IMR-90 (cell line): ENCODE measurements around the gene NKAIN2. TPM values are rescaled to one million over a fixed set of nuclear protein-coding genes. Genes with fewer than 3 reads are reported as not detected.

Experiments used
- ATAC-seq: fragments of 200-7000 bp; cut with Tn5 transposase; 2 replicates; pipeline ENCODE4 v1.9.1; 2020; ENCODE audit warnings: low read depth, mild to moderate bottlenecking, moderate library complexity
- BruUV-seq: library from RNA; stranded (reverse); fragments of 400-500 nt; replicated peaks from 2 replicates; lab custom pipeline; 2021; lab: Mats Ljungman, UMichigan
- CTCF ChIA-PET: fragments of 300-600 bp; formaldehyde crosslinking; extraction: SDS; loops from one replicate; lab custom pipeline; 2021; ENCODE audit warnings: antibody characterized with exemption; lab: Yijun Ruan, JAX
- POLR2A ChIA-PET: fragments of 300-600 bp; sonication (Branson Sonifier 250); formaldehyde crosslinking; loops from one replicate; lab custom pipeline; 2022; ENCODE audit warnings: antibody characterized with exemption; ENCODE audit not compliant: unreplicated experiment; lab: Charles Lee
- DNase-seq: peaks from one replicate; pipeline ENCODE4 v3.0.0; 2013
- H2AFZ ChIP-seq: replicated peaks from 2 replicates; pipeline ENCODE3; 2013; ENCODE audit warnings: low read length, mild to moderate bottlenecking; ENCODE audit not compliant: poor library complexity
- H2AK5ac ChIP-seq: 2 replicates; pipeline ENCODE4 v1.6.1; 2013; ENCODE audit warnings: low read depth, low read length, inconsistent platforms
- H2AK9ac ChIP-seq: replicated peaks from 2 replicates; pipeline ENCODE3; 2013; ENCODE audit warnings: mild to moderate bottlenecking, low read depth, low read length, moderate library complexity; ENCODE audit not compliant: poor library complexity
- H2BK120ac ChIP-seq: 2 replicates; pipeline ENCODE4 v1.6.1; 2013; ENCODE audit warnings: low read depth, low read length, inconsistent platforms
- H2BK15ac ChIP-seq: 3 replicates; pipeline ENCODE4 v1.6.1; 2013; ENCODE audit warnings: low read depth, low read length, inconsistent platforms
- H2BK20ac ChIP-seq: 2 replicates; pipeline ENCODE4 v1.6.1; 2013; ENCODE audit warnings: low read depth, mild to moderate bottlenecking, inconsistent platforms, low read length, moderate library complexity
- H2BK5ac ChIP-seq: 2 replicates; pipeline ENCODE4 v1.6.1; 2013; ENCODE audit warnings: mild to moderate bottlenecking, low read depth, low read length, inconsistent platforms; ENCODE audit not compliant: poor library complexity, severe bottlenecking
- H3K14ac ChIP-seq: replicated peaks from 2 replicates; pipeline ENCODE4 v1.6.1; 2013; ENCODE audit warnings: low read depth, low read length, inconsistent platforms
- H3K18ac ChIP-seq: 2 replicates; pipeline ENCODE4 v1.6.1; 2013; ENCODE audit warnings: low read depth, low read length, control low read depth
- H3K23ac ChIP-seq: 2 replicates; pipeline ENCODE4 v1.6.1; 2013; ENCODE audit warnings: low read depth, low read length, inconsistent platforms
- H3K27ac ChIP-seq: 2 replicates; pipeline ENCODE4 v1.5.1; 2013; ENCODE audit warnings: mild to moderate bottlenecking, control low read depth, low read length; ENCODE audit not compliant: insufficient read depth
- H3K27me3 ChIP-seq: 2 replicates; pipeline ENCODE4 v1.6.1; 2013; ENCODE audit warnings: low read length; ENCODE audit not compliant: control insufficient read depth, insufficient read depth
- H3K36me3 ChIP-seq: 2 replicates; pipeline ENCODE4 v1.6.1; 2013; ENCODE audit warnings: low read length, mixed read lengths; ENCODE audit not compliant: control insufficient read depth, insufficient read depth
- H3K4ac ChIP-seq: 2 replicates; pipeline ENCODE4 v1.6.1; 2013; ENCODE audit warnings: low read depth, low read length, inconsistent platforms
- H3K4me1 ChIP-seq: 2 replicates; pipeline ENCODE4 v1.6.1; 2013; ENCODE audit warnings: low read length, mixed read lengths; ENCODE audit not compliant: control insufficient read depth, insufficient read depth
- H3K4me2 ChIP-seq: 2 replicates; pipeline ENCODE4 v1.6.1; 2013; ENCODE audit warnings: low read depth, mild to moderate bottlenecking, control low read depth, low read length, moderate library complexity
- H3K4me3 ChIP-seq: 2 replicates; pipeline ENCODE4 v1.5.1; 2013; ENCODE audit warnings: low read depth, mild to moderate bottlenecking, control low read depth, low read length, moderate library complexity; ENCODE audit not compliant: insufficient read depth
- H3K56ac ChIP-seq: 2 replicates; pipeline ENCODE4 v1.6.1; 2013; ENCODE audit warnings: low read length, inconsistent platforms; ENCODE audit not compliant: insufficient read depth; ENCODE audit errors: extremely low read depth
- H3K79me1 ChIP-seq, 2 experiments: 2 replicates each; pipeline ENCODE4 v1.6.1; 2013; ENCODE audit warnings: low read length in 2 of 2, inconsistent platforms in 1 of 2, low read depth in 1 of 2
- H3K9ac ChIP-seq: 2 replicates; pipeline ENCODE4 v1.6.1; 2013; ENCODE audit warnings: low read depth, low read length, control low read depth
- H3K9me1 ChIP-seq: 2 replicates; pipeline ENCODE4 v1.6.1; 2013; ENCODE audit warnings: low read length, inconsistent platforms; ENCODE audit not compliant: insufficient read depth
- H3K9me3 ChIP-seq: 2 replicates; pipeline ENCODE4 v1.6.1; 2013; ENCODE audit warnings: low read length; ENCODE audit not compliant: control insufficient read depth, insufficient read depth
- H4K20me1 ChIP-seq: 2 replicates; pipeline ENCODE4 v1.6.1; 2013; ENCODE audit warnings: low read length, inconsistent platforms; ENCODE audit not compliant: insufficient read depth
- H4K5ac ChIP-seq: 2 replicates; pipeline ENCODE4 v1.6.1; 2013; ENCODE audit warnings: mild to moderate bottlenecking, low read depth, low read length, control low read depth
- H4K8ac ChIP-seq, 2 experiments: 2 replicates each; pipeline ENCODE4 v1.6.1; 2013; ENCODE audit warnings: low read depth in 2 of 2, low read length in 2 of 2, control low read depth in 1 of 2, inconsistent platforms in 1 of 2
- H4K91ac ChIP-seq: 2 replicates; pipeline ENCODE4 v1.6.1; 2013; ENCODE audit warnings: low read depth, low read length, inconsistent platforms; ENCODE audit not compliant: insufficient read depth
- CHD1 ChIP-seq: IDR thresholded peaks from 2 replicates; pipeline ENCODE4 v1.6.1; 2012; ENCODE audit warnings: low read depth, low read length, improper control_type of control experiment
- MAFK ChIP-seq: IDR thresholded peaks from 2 replicates; pipeline ENCODE4 v1.6.1; 2012; ENCODE audit warnings: low read depth, low read length, improper control_type of control experiment
- MXI1 ChIP-seq: IDR thresholded peaks from 2 replicates; pipeline ENCODE4 v1.6.1; 2012; ENCODE audit warnings: low read depth, mild to moderate bottlenecking, low read length, moderate library complexity, borderline replicate concordance
- WGBS, 2 experiments: methylation state at CpG; one replicate each; pipeline versions ENCODE4 v1.1.5 to v1.1.7; 2013; ENCODE audit warnings: missing lambda C conversion rate in 2 of 2; ENCODE audit not compliant: insufficient read length in 1 of 2; ENCODE audit errors: extremely low coverage in 2 of 2; 5-methylcytosine and 5-hydroxymethylcytosine counted together
- dilution Hi-C: fragments of 300-500 bp; cut with HindIII; formaldehyde crosslinking; loops from one replicate; pipeline ENCODE4 v1.14.3; 2018; ENCODE audit warnings: low sequenced_read_pairs; ENCODE audit not compliant: unreplicated experiment
- in situ Hi-C: fragments of 300-500 bp; cut with MboI; formaldehyde crosslinking; loops from 3 replicates; pipeline ENCODE4 v1.14.3; 2019; ENCODE audit warnings: low sequenced_read_pairs, inconsistent platforms, mixed read lengths
- intact Hi-C: fragments of 100-400 bp; cut with micrococcal nuclease; formaldehyde crosslinking; loops from 2 replicates; pipeline ENCODE4 v1.10.0; 2022
- polyA plus RNA-seq, 3 experiments: library from polyadenylated mRNA; depleted of rRNA; stranded (reverse); fragments of >200 nt; gene quantifications; 2 replicates each; pipeline ENCODE4 v1.2.3, GENCODE V29; 2012; ENCODE audit warnings: low replicate concordance in 1 of 3
- total RNA-seq: library from RNA; depleted of rRNA; stranded (reverse); fragments of >200 nt; gene quantifications from 2 replicates; pipeline ENCODE4 v1.2.3, GENCODE V29; 2012
- TF ChIP-seq, protein P1 (sequence below): fragments of 150-350 bp; IDR thresholded peaks from 2 replicates; pipeline ENCODE4 v1.6.1; 2016; ENCODE audit warnings: low read depth, mild to moderate bottlenecking, low read length, moderate library complexity, borderline replicate concordance

The NKAIN2 gene
- total and polyA plus RNA-seq, 2 of the 4 experiments (the other 2 are of a cell fraction): not detected

DNA sequence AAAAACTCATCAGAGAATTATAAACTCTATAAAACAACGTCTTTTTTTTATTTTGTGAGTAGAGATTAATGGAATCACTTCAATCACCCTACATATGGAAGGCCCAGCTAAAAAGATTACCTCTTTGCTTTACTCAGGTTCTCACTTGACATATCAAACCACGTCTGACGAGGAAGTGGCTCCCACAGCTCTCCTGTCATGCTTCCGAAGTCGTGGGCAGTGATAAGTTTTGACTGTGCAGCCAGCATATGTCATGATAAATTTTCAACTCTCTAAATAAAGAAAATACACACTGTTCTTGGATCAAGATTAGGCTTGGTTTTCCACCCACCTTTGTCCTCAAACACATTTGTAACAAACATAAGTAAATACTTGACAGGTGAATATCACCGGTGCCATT lies 879.1 kb downstream of the NKAIN2 start:
- H2AK9ac ChIP-seq: no peak overlapping the region

More for the DNA sequence above, 879.1 kb downstream of the NKAIN2 start:
- no peak overlapping the region for H3K23ac ChIP-seq
- H3K4me2 ChIP-seq: no peak overlapping the region
- H2BK15ac ChIP-seq: no peak overlapping the region
- no peak overlapping the region for H3K4me3 ChIP-seq
- no peak overlapping the region for H3K9ac ChIP-seq
- H2BK20ac ChIP-seq: no peak overlapping the region
- WGBS, 2 experiments: 30% methylated on average over 2 of the region's 6 CpGs; no CpG with 5 or more reads in 1 of the 2 experiments
- H3K4me1 ChIP-seq: no peaks in the 10 kb centered on the region
- no peak overlapping the region for H3K14ac ChIP-seq
- H4K20me1 ChIP-seq: no peaks in the 10 kb centered on the region
- H3K9me3 ChIP-seq: peaks cover 11% of the 10 kb centered on the region
- H4K91ac ChIP-seq: no peak overlapping the region
- ATAC-seq: no peak
- H4K8ac ChIP-seq: no peak overlapping the region
- H3K27ac ChIP-seq: no peak overlapping the region
- DNase-seq: no peak
- H3K79me1 ChIP-seq: no peaks in the 10 kb centered on the region
- intact Hi-C loops (no loop called here), in situ Hi-C loops (no loop called here), dilution Hi-C loops (no loop called here)
- H2AFZ ChIP-seq: no peak overlapping the region
- H3K27me3 ChIP-seq: no peaks in the 10 kb centered on the region
- ChIA-PET CTCF (no interaction called here), POLR2A (no interaction called here)
- no TSS peak for BruUV-seq
- TF ChIP-seq CHD1 (no peak), MAFK (no peak), MXI1 (no peak)
- TF ChIP-seq, protein P1, sequence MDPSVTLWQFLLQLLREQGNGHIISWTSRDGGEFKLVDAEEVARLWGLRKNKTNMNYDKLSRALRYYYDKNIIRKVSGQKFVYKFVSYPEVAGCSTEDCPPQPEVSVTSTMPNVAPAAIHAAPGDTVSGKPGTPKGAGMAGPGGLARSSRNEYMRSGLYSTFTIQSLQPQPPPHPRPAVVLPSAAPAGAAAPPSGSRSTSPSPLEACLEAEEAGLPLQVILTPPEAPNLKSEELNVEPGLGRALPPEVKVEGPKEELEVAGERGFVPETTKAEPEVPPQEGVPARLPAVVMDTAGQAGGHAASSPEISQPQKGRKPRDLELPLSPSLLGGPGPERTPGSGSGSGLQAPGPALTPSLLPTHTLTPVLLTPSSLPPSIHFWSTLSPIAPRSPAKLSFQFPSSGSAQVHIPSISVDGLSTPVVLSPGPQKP: no peak
- no peak overlapping the region for H2AK5ac ChIP-seq
- no peaks in the 10 kb centered on the region for H3K36me3 ChIP-seq
- no peak overlapping the region for H2BK5ac ChIP-seq
- no peak overlapping the region for H3K56ac ChIP-seq
- H3K4ac ChIP-seq: no peak overlapping the region
- no peaks in the 10 kb centered on the region for H3K9me1 ChIP-seq
- no peak overlapping the region for H3K18ac ChIP-seq
- H2BK120ac ChIP-seq: no peak overlapping the region
- H4K5ac ChIP-seq: no peak overlapping the region
